DLD1 (cell line): ENCODE data around the gene SLC50A1.
"Not testable (repeated sequence)": the region's sequence is repeated elsewhere in the genome, so short reads cannot be mapped to it uniquely, and the experiment has no call there.

ENCODE experiments used
- in situ Hi-C: cut with HindIII; loops from 2 replicates; pipeline ENCODE4 v1.10.0; 2017; ENCODE audit warnings: low sequenced_read_pairs

SLC50A1 gene

DNA sequence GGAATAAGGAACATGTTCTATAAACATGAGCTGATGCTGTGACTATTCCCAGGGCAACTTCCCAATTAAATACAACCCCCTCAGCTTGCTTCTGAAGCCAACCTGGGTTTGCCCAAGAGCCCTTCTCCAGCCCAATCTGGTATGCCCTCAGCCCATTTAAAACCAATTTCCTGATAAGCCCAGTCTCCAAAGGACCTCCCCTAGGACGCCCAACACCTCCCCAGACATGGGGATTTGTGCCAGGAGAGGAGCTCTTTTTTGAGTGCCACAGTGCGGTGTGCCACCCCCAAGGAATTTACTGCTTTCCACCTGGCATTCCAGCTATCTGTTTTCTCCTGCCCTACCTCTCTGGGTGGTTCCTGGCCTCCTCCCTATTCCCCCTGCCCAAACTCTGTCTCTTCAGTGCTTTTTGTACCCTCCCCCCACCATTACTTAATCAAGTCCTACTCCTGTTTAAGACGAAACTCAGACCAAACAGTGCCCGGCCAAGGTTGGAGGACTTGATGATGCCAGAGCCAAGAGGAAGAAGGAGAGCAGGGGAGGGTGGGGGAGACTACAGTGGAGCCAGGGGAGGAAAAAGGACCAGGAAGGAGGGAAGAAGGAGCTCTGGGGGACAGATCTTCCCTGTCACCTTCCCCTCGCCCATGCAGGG is 19.4 kb upstream of the SLC50A1 start:
- in situ Hi-C loops, result no loop called here

DNA sequence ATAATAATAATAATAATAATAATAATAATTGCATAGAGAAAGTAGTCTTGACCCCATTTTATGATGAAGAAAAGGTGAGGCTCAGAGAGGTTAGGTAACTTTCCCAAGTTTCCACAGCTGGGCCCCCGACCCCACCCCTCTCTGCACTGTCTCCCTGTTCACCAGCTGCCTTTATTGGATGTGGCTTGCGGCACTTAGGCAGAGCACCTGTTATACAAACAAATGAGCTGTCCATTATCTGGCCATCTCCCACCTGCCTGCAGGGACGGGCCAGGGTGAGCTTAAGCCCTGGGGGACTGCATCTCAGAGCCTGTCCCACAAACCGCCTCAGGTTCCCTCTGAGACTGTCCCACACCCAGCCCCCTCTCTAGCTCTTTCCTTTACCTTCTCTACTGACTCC is 18.0 kb upstream of the SLC50A1 start:
- in situ Hi-C loops, result no loop called here

DNA sequence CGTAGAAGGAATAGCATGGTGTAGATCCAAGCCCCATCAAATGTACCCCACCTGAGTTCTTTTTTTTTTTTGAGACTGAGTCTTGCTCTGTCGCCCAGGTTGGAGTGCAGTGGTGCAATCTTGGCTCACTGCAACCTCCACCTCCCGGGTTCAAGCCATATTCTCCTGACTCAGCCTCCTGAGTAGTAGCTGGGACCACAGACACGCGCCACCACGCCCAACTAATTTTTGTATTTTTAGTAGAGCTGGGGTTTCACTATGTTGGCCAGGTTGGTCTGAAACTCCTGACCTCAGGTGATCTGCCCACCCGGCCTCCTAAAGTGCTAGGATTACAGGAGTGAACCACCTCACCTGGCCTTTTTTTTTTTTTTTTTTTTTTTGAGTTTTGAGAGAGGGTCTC is 17.6 kb upstream of the SLC50A1 start:
- in situ Hi-C loops, result not testable (repeated sequence)

DNA sequence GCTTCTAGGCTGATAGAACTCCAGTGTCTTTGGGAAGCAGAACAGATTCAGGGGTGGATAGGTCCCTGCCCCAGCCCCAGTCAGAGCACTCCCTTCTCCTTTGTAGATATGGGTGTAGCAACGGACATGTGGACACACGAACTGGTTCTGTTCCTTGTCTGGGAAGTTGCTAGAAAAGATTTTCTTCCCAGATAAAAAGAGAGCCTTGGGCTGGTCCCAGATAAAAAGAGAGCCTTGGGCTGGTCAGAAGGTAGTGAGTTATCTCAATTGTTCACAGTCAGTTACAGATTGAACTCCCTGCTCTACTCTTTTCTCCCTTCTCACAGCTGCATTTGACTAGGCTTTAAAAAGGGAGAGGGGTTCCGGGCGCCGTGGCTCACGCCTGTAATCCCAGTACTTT is 15.4 kb upstream of the SLC50A1 start:
- in situ Hi-C loops, result no loop called here

DNA sequence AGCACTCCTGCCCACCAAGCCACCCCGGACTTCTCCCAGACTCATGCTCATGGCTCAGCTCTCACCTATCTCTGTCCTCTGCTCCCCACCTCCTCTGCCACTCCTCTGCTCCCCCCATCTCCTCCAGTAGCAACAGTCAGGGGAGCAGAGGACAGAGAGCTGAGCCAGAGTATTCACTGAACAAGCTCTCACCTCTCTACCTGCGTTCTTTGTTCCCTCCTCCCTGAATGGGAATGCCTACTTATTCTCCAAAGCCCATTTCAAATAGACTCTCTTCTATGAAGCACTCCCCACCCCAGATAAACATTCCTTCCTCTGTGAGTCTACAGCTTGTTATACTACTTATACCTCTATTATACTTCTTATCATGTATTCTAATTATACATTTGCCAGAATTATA is 14.4 kb upstream of the SLC50A1 start:
- in situ Hi-C loops, result no loop called here

DNA sequence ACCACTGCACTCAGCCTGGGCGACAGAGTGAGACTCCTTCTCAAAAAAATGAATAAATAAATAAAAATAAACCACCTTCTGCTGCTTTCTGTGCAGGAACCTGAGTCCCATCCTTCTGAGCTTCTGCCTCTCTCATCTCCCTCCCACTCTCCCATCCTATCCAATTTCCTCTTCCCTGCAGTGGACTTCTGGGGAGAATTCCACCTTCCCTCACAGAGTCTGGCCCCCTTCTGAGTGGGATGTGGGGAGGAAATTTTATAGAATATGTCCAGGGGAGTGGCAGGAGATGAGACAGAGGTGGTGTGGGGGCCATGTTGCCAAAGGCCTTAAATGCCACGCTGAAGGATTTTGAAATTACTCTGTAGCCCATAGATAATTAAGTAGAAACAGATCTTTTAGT is 13.3 kb upstream of the SLC50A1 start:
- in situ Hi-C loops, result no loop called here

DNA sequence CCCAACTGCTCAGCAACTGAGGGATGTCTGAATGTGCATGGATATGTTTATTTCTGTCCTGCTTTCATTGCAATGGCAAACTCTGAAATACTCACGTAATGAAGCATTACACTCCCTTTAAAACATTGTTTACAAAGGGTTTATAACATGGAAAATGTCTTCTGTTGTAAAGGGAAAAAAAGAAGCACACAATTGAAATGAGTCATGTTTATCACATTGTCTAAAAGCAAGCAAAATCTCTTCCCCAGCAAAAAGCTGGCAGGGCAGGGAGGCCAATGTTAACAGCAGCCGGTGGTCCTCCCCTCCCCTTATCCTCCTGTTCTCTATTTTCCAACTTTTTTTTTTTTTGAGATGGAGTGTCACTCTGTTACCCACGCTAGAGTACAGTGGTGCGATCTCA is 11.9 kb upstream of the SLC50A1 start:
- in situ Hi-C loops, result no loop called here

DNA sequence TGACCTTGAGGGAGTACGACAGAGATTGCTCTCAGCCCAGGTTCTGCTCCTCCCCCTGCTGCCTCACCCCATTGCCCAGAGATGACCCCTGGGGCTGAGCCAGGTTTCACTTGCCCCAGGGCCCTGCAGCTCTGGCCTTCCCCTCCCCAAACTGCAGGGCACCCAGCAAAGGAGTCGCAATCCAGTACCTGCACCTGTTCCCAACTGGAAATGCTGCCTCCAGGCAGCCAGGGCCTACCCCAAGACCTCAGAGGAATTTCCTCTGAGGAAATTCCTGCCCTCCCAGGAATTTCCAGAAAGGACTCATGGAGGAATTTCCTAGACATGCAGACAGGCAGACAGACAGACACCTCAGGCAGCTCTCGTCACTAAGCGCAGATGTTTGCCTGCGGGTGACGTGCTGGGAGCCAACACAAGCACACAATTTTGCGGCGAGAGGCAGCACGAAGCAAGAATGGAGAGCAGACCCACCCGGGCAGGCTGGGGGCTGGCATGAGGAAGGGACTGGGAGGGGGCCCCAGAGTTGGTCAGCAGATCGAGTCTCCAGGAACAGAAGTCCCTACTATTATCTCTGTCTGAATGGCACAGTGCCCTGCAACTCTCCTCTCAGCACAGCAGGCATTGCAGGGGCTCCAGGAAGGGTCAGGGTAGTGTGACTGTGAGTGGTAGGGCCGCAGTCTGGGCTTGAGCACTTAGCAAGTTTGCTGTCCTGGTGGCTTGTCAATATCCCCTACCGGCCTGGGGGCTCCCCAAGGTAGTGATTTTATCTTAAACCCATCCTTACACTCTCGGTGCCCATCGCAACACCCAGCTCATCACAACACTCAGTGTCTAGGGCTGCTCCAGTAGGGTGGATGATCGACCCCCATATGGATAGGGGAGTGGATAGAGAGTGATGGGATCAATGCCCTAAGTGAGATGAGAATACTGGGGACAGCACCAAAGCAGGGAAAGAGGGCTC is 10.9 kb upstream of the SLC50A1 start:
- in situ Hi-C loops, result no loop called here

DNA sequence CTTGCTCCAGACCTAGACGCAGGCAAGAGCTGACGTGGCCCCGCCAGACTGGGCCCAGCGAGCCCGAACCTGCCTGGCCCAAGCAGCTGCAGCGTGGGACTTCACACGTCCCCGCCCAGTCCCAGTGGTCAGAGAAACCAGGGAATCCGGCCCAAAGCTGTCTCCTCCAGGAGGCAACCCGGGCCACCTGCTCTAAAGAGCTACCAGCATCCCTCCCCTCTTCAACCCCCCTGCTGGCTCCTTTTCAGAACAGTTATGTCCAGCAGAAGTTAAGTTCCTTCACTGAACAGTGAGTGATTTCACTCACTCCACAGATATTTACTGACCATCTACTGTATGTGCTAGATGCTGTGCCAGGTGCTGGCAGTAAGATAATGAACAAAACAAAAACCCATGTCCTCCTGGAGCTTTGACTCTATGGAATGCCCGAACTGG is 10.1 kb upstream of the SLC50A1 start:
- in situ Hi-C loops, result no loop called here

DNA sequence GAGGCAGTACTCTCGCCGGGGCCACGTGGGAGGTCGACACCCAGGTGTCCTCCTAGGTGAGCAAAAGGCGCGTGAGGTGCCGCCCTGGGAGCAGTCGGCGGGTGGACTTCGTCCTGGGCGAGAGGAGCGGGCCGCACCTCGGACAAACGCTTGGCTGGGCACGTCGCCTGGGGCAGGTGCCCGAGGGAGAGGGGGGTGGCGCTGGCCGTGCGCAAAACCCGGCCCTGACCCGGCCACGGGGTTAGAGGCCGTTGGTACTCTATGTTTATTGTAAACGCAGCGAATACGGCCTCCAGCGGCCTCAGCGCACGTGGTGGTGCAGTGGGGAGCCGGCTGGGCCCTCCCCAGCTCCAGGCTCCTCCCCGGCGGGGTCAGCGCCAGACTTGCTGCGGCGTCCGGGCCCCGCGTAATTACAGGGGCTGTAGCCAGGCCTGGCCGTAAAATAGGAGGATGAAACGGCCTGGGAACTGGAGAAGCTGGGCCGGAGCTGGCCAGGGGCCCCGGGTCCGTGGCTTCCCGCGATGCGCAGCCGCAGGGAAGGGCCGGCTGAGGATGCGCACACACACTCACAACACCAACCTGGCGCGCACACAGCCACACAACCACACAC is 9.6 kb upstream of the SLC50A1 start:
- in situ Hi-C loops, result no loop called here

DNA sequence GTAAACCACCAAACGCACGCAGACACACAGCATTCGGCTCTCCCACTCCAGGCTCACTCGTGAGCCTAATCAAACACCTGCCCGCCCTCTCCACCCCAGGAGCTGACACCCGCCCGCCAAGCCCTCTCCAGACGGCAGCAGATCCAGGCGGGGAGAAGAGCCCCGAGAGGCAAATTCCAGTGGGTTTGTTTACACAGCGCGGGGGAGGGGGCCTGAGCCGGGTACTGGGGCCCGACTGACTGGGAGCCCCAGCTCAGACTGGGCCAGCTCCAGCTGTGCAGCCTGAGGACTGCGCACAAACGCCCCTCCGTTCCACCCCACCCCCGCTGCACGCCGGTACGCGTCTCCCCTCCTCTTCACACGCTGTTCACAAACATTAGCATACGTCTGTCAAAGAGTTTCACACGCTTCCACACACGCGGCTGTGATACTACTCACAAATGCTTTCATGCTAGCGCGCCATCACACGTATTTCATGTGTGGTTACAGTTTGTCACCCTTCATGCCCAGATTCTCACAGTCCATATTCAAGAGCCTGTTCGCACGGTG is 9.0 kb upstream of the SLC50A1 start:
- in situ Hi-C loops, result no loop called here

DNA sequence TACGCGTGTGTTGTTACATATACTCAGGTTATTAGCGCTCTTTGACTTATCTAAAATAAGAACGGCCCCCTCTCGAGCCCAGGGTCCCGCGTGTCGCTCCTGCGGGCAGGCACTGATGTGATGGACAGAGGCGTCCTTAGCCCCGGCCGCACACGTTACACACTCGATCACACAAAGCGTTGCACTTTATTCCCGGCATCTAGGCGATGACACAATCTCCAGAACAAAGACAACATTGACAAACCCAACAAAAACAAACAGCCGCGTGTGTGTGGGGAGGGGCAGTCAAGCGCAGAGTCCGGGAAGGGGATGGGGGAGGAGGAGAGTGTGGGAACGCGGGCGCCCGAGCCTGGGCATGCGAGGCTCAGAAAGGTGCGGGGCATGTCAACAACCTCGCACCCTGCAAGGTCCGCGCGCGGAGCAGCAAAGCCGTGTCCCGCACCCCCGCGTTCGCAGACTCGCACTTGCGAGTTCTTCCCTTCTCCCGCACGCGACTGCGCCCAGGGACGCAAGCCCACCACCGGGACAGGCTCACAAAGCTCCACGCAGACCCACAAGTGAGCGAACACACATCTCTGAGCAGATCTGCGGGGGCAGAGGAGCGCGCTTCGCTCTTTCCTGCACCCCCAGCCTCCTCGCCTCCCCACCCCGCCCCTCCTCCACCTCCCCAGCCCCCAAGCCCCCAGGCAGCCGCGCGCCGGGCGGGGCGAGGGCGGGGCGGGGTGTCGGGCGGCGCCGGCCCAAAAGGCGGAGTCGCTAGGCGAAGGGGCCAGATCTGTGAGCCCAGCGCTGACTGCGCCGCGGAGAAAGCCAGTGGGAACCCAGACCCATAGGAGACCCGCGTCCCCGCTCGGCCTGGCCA is 8.3 kb upstream of the SLC50A1 start, which contains the start of gene EFNA1:
EFNA1 (plus strand) TSS at position 772 of the 862 bp plus-strand sequence. CDS start 102 bp downstream, outside the sequence.
- in situ Hi-C loops, result no loop called here

DNA sequence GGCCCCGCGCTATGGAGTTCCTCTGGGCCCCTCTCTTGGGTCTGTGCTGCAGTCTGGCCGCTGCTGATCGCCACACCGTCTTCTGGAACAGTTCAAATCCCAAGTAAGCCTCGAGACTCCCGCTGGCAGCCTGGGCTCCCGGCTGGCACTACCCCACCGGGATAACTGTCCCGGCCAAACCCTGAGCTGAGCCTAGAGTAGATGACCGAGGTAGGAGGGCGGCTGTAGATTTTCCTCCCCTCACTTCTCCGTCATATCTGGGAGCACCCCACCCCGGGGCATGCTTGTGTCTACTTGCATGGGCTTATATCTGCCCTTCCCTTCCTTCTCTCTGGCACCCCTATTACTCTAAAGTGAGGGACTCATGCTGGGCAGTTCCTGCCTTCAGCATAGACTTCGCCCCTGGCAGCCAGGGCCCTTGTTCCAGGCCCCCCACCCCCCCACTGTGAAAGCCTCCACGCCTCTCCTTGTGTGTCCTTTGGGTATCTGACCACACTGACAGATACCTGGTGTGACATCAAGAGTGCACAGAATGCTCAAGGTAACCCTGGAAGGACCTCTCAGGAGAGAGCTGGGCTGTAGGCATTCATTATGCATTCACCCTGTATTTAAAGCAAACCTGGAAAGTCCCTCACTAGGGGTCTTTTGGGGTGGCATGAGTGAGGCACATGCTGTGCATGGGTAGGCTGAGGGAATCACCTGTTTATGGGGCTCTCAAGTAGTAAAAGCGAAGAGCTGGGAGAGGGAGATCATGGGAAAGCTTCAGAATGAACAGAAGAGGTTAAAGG is 7.5 kb upstream of the SLC50A1 start:
- in situ Hi-C loops, result no loop called here

DNA sequence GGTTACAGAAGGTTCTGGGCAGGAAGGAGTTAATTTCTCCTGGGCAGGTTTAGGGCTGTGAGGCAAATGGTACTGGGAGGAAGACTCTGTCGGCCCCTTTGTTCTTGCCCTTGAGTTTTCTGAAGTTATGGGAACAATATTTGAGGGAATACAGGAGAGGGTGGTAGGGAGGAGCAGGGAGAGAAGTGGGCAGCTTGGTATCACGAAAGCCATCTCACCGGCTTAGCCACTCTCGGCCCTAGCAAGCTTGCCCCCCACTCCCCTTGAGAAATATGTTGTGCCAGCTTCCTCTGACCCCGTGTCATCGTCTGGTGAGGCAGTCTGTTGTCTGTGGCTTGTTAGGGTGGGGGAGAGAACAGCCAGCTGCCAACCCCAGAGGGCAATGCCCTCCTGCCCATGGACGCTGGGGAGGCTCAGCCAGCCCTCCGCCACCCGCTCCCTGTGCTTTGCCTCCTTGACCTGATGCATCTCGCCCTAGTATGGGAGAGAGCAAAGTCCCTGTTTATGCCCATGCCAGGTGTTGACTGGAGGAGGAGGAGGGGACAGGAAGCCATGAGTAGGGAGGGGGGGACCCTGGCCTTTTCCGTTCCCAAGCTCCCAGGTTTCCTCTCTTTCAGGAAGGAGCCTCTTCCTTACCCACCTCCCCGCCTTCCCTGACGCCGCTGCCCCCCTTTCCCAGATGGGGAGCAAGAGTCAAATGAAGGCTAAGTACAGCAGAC is 6.7 kb upstream of the SLC50A1 start:
- in situ Hi-C loops, result no loop called here

DNA sequence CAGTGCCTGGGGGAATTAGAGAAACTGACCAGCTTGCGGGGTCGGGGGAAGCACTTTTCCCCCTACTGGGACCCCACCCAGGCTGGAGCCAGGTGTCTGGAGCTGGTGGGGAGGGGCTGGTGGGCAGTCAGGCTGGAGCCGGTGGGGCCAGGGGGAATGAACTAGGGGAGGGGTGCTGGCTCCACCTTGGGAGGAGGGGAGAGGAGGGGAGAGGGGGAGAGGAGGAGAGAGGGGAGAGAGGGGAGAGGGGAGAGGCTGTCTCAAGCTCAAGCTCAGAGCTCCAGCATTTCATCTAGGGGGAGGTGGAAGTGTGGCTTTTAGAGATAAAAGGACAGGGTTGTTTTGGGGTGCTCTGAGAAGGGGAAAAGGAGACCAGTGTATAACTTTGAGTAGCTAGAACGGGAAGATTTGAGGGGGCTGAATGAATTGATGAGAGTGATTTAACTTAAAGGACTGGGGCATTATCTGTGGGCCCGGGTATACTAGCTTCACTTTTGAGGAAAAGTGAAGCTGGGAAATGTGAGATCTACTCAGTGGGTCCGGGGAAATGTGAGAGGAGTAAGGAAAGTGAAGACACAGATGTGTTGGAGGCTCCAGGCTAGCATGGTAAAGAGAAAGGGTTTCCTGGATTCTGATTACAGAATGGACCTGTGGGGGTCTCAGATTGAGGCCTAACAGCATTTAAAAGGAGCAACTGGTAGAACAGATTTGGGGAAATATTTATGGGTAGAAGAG is 5.2 kb upstream of the SLC50A1 start:
- in situ Hi-C loops, result no loop called here

DNA sequence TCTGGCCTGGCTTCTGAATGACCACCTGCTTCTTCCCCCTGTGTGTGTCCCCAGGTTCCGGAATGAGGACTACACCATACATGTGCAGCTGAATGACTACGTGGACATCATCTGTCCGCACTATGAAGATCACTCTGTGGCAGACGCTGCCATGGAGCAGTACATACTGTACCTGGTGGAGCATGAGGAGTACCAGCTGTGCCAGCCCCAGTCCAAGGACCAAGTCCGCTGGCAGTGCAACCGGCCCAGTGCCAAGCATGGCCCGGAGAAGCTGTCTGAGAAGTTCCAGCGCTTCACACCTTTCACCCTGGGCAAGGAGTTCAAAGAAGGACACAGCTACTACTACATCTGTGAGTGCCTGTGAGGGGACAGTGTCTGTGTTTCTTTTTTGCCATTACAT is 4.4 kb upstream of the SLC50A1 start:
- in situ Hi-C loops, result no loop called here

DNA sequence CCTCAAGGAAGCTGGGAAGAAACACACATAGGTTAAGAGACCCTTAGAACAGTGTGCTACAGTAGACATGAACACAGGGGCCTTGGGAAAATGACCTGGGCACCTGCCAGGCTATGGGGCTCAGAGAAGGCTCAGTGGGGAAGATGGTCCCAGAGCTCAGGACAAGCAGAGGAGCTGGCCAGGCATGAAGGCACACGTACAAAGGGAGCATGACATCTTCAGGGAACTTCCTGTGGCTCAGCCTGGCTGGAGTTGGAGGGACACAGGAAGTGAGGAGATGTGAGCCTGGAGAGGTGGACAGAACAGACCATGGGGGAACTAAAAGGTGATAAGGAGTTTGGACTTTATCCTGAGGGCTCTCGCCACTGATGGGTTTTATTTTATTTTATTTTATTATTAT is 3.8 kb upstream of the SLC50A1 start:
- in situ Hi-C loops, result no loop called here

DNA sequence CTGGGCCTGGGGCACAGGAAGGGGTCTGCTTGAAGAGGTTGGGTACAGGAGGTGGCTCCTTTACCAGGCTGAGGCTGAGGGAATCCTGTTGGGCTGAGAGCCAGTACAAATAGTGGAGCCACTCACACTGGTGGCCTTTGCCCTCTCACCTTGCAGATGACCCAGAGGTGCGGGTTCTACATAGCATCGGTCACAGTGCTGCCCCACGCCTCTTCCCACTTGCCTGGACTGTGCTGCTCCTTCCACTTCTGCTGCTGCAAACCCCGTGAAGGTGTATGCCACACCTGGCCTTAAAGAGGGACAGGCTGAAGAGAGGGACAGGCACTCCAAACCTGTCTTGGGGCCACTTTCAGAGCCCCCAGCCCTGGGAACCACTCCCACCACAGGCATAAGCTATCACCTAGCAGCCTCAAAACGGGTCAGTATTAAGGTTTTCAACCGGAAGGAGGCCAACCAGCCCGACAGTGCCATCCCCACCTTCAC is 1.8 kb upstream of the SLC50A1 start:
- in situ Hi-C loops, result no loop called here
